Lower leg skin (tissue), 4 donors: ENCODE data around the gene LRBA. TPM values are rescaled to one million over a fixed set of nuclear protein-coding genes. Genes with fewer than 3 reads are reported as not detected.

Source experiments
- DNase-seq, 2 donors: peaks; one replicate each; pipeline ENCODE4 v3.0.0-alpha.2; 2019; ENCODE audit warnings: low spot score in 2 of 2
- H3K4me3 ChIP-seq: fragments of 200-600 bp; sonication (generic); 2 replicates; pipeline ENCODE4 v1.5.1; 2017; ENCODE audit warnings: mild to moderate bottlenecking, low read depth; ENCODE audit not compliant: poor library complexity, severe bottlenecking
- CTCF ChIP-seq, 3 donors: fragments of 450-650 bp; IDR thresholded peaks; one replicate each; pipeline ENCODE4 v1.5.1; 2016; ENCODE audit warnings: antibody characterized with exemption in 3 of 3, mild to moderate bottlenecking in 3 of 3, moderate library complexity in 2 of 3
- POLR2A ChIP-seq, 2 donors: fragments of 450-650 bp; IDR thresholded peaks; one replicate each; pipeline ENCODE4 v1.6.1; 2016 to 2017; ENCODE audit warnings: antibody characterized with exemption in 2 of 2, mild to moderate bottlenecking in 1 of 2, moderate library complexity in 1 of 2
- WGBS, 2 donors: methylation state at CpG; one replicate each; pipeline ENCODE4 v1.1.5; 2018; 5-methylcytosine and 5-hydroxymethylcytosine counted together
- intact Hi-C: fragments of 100-400 bp; cut with DNase I; formaldehyde crosslinking; loops from one replicate; pipeline ENCODE4 v1.15.0; 2023; ENCODE audit warnings: low total_unique reads
- total RNA-seq, 4 donors: library from RNA; depleted of rRNA; stranded (reverse); fragments of >200 nt; gene quantifications; one replicate each; pipeline ENCODE4 v1.1.0, GENCODE V29; 2016

LRBA gene
- total RNA-seq, 4 donors from 2014 or later, result 71.9 to 86.8 (median 75.0) TPM

GRCh38 chr4:150583287-150584110 lies 431.6 kb downstream of the LRBA start:
- no peak overlapping the region for H3K4me3 ChIP-seq
- TF ChIP-seq POLR2A (IDR thresholded peaks at IDR 0.05), result no peak
- no peak for TF ChIP-seq CTCF (IDR thresholded peaks at IDR 0.05)
- 68 to 73% methylated on average over 66 of the region's 66 CpGs for WGBS, 2 donors
- intact Hi-C loops, result no loop called here
- DNase-seq, result no peak

DNA sequence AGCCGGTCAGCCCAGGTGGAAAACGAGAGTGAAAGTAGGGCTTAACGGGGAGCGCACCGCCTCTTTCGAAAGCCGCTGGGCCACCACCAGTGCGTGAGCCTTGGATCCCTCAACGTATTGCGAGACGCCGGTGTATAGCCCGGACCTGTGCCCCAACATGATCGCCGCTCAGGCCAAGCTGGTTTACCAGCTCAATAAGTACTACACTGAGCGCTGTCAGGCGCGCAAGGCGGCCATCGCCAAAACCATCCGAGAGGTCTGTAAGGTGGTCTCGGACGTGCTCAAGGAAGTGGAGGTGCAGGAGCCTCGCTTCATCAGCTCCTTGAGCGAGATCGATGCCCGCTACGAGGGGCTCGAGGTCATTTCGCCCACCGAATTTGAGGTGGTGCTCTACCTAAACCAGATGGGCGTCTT lies 432.2 kb downstream of the LRBA start:
- 73 to 83% methylated on average over 32 of the region's 32 CpGs for WGBS, 2 donors
- no peak for DNase-seq
- intact Hi-C loops, result no loop called here
- no peak for TF ChIP-seq CTCF (IDR thresholded peaks at IDR 0.05)
- no peak for TF ChIP-seq POLR2A (IDR thresholded peaks at IDR 0.05)
- no peak overlapping the region for H3K4me3 ChIP-seq

DNA sequence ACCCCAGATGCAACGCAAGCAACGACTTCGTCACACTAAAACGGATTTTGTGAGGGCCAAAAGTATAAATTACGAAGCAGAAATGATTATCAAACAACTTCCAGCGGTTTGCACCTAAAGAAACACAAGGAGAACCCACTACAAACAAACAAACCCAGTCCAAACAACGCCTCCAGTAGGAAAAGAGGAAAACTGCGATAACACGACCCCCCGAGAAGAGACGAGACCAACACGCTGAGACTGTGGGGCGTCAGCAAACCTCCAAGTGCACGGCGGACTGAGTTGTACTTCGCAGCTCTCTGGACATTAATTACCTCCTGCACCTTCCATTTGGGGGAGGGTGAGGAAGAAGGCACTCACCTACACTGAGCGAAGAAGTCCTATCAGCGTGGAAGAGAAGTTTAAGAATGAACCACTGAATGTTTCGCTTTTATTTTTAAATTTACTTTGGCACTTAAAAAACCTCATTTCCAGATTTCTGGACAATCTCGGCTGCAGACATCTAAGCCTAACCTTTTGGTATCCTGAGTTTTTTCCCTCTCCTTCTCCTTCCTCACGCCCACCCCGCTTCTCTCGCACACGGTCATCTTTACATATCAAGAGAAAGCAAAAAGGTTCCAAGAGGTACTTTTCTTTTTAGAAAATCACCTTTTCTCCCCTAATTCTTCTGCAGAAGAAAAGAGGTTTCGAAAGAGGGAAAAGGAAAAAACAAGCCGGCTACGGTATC lies 432.8 kb downstream of the LRBA start, which contains the start of gene MAB21L2:
Gene MAB21L2, plus strand, starts transcription at position 6 of the 727 bp plus-strand sequence. CDS start 879 bp downstream, outside the sequence.
- intact Hi-C loops, result no loop called here
- TF ChIP-seq POLR2A (IDR thresholded peaks at IDR 0.05) (no peak), CTCF (IDR thresholded peaks at IDR 0.05) (no peak)
- H3K4me3 ChIP-seq, result no peak within 1 kb of the TSS
- whole genome bisulfite sequencing, 2 donors, result 82 to 84% methylated on average over 27 of the region's 27 CpGs
- no peak for DNase-seq

GRCh38 chr4:150581641-150582051 lies 433.4 kb downstream of the LRBA start:
- no peak for DNase-seq
- WGBS, 2 donors, result 88 to 90% methylated on average over 13 of the region's 13 CpGs
- no peak for TF ChIP-seq CTCF (IDR thresholded peaks at IDR 0.05)
- TF ChIP-seq POLR2A (IDR thresholded peaks at IDR 0.05), result no peak
- intact Hi-C loops, result no loop called here
- H3K4me3 ChIP-seq, result no peak overlapping the region

DNA sequence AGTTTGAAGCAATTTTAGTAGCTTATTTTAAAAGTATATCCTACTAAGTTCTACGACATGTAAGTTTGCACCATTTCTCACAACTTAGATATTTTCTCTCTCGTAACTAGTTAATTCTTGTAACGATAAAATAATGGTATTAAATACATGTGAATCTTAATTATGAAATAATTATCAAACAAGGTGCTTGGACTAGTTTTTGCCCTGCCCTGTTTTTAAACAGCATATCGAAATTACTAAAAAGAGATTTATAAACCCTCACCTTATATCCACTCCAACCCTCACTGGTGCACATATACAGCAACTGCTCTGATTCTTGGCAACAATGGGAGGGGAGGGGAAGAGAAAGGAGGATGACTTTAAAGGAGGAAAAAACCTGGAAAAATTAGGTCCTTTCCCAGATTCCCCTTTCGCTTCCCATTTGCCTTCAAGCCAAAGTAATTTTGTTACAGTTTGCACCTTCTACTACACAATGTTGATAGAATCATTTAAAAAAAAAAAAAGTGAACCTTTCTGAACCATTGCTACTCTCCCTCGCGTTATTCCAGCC lies 434.0 kb downstream of the LRBA start:
- H3K4me3 ChIP-seq, result no peak overlapping the region
- 94 to 97% methylated on average over 7 of the region's 7 CpGs for WGBS, 2 donors
- DNase-seq, result no peak
- intact Hi-C loops, result no loop called here
- TF ChIP-seq CTCF (IDR thresholded peaks at IDR 0.05) (no peak), POLR2A (IDR thresholded peaks at IDR 0.05) (no peak)
